ENCODE data around the gene CPNE2. TPM values are rescaled to one million over a fixed set of nuclear protein-coding genes. Genes with fewer than 3 reads are reported as not detected.
"Not testable (repeated sequence)": the region's sequence is repeated elsewhere in the genome, so short reads cannot be mapped to it uniquely, and the experiment has no call there.

CPNE2 gene
- total RNA-seq, 2 donors from 2014 or later, result 26.7 to 28.4 TPM

- intact Hi-C loops (cut with DNase I), result loop anchor here in 1 of 2 donors (10.0 kb wide), 1 partner anchor 62 kb away; no protein-coding TSS in a partner anchor
- no peak for DNase-seq (ENCODE audit: low spot score)
Measured at GRCh38 chr16:57092786-57093411, 516 bp downstream of the CPNE2 start.

GRCh38 chr16:57093666-57094564 lies 1.5 kb downstream of the CPNE2 start:
- intact Hi-C loops (cut with DNase I), result loop anchor here in 1 of 2 donors (10.0 kb wide), 1 partner anchor 61 kb away; no protein-coding TSS in a partner anchor

GRCh38 chr16:57094911-57095310 lies 2.5 kb downstream of the CPNE2 start:
- DNase-seq (ENCODE audit: low spot score), result no peak
- intact Hi-C loops (cut with DNase I), result loop anchor here in 1 of 2 donors (10.0 kb wide), 1 partner anchor 60 kb away; no protein-coding TSS in a partner anchor

More at GRCh38 chr16:57093666-57094564, 1.5 kb downstream of the CPNE2 start:
- no peak for DNase-seq (ENCODE audit: low spot score)

- no peak for DNase-seq (ENCODE audit: low spot score)
- intact Hi-C loops (cut with DNase I), result loop anchor here in 1 of 2 donors (10.0 kb wide), 1 partner anchor 59 kb away; no protein-coding TSS in a partner anchor
Measured at GRCh38 chr16:57096192-57096591, 3.8 kb downstream of the CPNE2 start.

GRCh38 chr16:57096793-57097192 lies 4.4 kb downstream of the CPNE2 start:
- DNase-seq (ENCODE audit: low spot score), result no peak
- intact Hi-C loops (cut with DNase I), result loop anchor here in 1 of 2 donors (10.0 kb wide), 1 partner anchor 58 kb away; no protein-coding TSS in a partner anchor

DNA sequence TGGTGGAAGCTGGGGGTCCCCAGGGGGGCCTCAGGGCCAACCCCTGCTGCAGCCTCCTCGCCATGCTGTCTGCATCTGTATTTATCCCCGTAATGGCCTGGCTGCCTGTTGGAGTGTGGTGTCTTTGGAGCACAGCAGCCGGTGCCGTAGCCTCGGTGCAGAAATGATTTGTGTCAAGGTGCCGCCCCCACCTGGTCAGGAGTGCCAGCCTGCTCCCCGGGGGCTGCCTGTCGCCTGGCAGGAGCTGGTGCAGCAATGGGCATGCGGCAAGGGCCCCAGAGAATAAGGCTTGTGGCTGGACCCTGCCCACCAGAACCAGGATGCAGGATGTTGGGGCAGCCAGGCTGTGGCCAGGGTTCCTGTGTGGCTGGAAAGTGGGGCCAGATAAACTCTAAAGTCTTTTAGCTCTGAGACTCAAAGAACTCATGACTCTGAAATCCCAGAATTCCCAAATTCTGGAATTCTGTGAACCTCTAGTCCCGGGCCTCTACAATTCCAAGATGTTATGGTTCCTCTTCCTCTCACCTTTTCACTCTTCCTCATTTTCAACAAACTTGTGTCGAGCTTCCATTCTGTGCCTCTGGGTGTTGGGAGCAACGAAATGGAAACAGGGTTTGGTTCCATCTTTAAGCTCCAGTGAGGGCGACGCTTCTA lies 5.9 kb downstream of the CPNE2 start:
- no peak for DNase-seq (ENCODE audit: low spot score)
- intact Hi-C loops (cut with DNase I), result loop anchor here in 1 of 2 donors (10.0 kb wide), 1 partner anchor 56 kb away; no protein-coding TSS in a partner anchor

- intact Hi-C loops (cut with DNase I), result loop anchor here in 1 of 2 donors (10.0 kb wide), 1 partner anchor 55 kb away; no protein-coding TSS in a partner anchor
- DNase-seq (ENCODE audit: low spot score), result not testable (repeated sequence)
Measured at GRCh38 chr16:57099965-57100364, 7.6 kb downstream of the CPNE2 start.

DNA sequence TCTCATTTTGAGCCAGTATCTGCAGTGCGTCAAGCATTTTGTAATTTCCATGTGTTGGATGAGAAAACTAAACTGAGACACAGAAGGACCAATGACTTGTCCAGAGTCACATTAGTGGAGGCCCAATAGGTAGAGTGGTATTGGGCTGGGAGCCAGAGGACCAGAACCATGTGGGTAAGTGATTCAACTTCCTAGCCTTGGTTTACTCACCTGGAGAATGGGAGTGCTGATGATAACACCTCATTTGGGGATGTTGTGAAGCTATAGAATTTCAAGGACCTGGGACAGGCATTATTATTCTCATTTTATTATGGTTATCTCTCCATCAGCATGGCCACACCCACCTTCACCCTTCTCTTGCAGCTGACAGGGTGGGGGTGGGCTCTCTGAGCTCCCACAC lies 8.1 kb downstream of the CPNE2 start:
- DNase-seq (ENCODE audit: low spot score), result no peak
- intact Hi-C loops (cut with DNase I), result no loop called here

DNA sequence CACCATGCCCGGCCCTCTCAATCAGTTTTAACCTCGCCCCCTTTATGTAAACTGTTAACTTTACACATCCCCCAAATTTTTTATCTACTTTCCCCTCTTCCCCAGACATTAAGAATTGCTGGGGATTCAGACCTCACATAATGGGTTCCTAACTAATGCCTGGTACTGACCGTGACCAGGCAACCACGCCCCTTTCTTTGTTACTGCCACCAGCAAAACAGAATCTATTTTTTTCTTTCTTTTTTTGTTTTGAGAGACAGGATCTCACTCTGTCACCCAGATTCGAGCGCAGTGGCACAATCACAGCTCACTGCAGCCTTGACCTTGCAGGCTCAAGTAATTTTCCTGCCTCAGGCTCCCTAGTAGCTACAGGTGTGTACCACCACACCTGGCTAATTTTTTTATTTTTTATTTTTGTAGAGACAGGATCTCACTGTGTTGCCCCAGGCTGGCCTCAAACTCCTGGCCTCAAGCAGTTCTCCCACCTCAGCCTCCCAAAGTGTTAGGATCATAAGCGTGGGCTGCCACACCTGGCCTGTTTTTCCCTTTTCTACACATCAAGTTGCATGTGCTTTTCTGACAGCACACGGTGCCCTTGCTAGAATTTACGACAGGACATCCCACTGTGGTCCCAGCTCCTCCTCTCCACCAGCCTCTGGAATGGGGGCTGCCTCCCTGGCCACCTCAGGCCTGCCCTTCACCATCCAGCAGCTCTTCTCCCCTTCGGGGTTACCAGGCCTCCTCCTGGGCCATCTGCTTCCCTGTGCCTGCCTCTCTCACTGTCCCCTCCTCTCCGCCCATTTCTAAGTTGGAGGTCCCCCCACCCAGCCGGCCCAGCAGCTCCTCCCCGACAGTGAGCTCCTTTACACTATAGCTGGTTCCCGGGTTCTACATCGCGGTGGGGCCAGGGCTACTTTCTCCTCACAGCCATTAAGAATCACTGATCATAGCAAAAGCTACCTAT lies 10.8 kb downstream of the CPNE2 start:
- DNase-seq (ENCODE audit: low spot score), result no peak
- intact Hi-C loops (cut with DNase I), result no loop called here

DNA sequence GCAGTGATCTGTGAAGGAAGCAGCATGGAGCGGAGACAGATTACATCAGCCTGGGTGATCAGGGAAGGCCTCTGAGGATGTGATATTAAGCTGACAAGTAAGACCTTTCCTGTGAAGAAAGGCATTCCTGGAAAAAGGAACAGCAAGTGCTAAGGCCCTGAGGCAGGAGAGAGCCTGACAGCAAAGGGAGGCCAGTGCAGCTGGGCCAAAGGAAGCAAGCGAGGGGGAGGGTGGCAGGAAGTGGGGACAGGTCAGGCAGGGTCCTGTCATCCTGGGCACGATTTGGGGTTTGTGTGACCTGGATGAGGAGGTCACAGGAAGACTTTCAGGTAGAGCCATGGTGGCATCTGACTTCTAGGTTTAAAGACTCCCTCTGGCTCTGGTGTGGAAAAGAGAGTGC lies 12.3 kb downstream of the CPNE2 start:
- no peak for DNase-seq (ENCODE audit: low spot score)
- intact Hi-C loops (cut with DNase I), result no loop called here

GRCh38 chr16:57105184-57105583 lies 12.8 kb downstream of the CPNE2 start:
- DNase-seq (ENCODE audit: low spot score), result no peak
- intact Hi-C loops (cut with DNase I), result no loop called here

- intact Hi-C loops (cut with DNase I), result no loop called here
Measured at GRCh38 chr16:57106767-57107166, 14.4 kb downstream of the CPNE2 start.

GRCh38 chr16:57107321-57107922 lies 15.0 kb downstream of the CPNE2 start:
- intact Hi-C loops (cut with DNase I), result no loop called here
- DNase-seq (ENCODE audit: low spot score), result no peak

More at GRCh38 chr16:57106767-57107166, 14.4 kb downstream of the CPNE2 start:
- no peak for DNase-seq (ENCODE audit: low spot score)

DNA sequence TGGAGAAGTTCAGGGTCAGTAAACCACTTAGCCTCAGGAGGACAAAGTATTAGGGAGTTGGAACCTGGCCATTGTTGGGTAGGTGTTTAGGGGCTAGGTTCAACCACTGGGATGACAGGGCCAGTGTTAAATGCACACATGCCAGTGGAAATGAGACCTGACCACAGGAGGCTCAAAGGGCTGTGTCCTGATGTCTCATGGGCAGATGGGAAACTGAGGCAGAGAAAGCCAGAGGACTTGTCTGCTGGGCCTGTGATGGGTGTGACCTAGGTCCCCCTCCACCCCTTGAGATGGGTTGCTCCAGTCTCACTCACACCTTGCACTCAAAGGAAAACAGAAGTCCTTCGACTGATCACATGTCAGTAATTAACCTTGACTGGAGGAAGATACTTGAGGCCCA lies 16.0 kb downstream of the CPNE2 start:
- intact Hi-C loops (cut with DNase I), result no loop called here
- DNase-seq (ENCODE audit: low spot score), result no peak

- DNase-seq (ENCODE audit: low spot score); intact Hi-C loops (cut with DNase I): not testable (repeated sequence)
Measured at GRCh38 chr16:57109259-57110105, 17.1 kb downstream of the CPNE2 start.

DNA sequence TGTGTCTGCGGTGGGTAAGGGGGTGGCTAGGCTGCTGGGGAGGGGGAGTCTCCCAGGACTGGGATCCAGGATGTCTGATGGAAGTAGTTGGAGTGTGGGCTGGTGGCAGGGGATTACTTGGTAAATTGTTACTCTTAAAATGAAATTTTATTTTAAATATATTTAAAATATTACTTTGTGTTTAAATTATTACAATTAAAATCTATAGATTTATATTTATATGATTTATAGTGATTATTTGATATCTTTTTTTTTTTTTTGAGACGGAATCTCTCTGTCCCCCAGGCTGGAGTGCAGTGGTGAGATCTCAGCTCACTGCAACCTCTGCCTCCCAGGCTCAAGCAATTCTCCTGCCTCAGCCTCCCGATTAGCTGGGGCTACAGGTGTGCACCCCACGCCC lies 18.6 kb downstream of the CPNE2 start:
- intact Hi-C loops (cut with DNase I), result no loop called here

DNA sequence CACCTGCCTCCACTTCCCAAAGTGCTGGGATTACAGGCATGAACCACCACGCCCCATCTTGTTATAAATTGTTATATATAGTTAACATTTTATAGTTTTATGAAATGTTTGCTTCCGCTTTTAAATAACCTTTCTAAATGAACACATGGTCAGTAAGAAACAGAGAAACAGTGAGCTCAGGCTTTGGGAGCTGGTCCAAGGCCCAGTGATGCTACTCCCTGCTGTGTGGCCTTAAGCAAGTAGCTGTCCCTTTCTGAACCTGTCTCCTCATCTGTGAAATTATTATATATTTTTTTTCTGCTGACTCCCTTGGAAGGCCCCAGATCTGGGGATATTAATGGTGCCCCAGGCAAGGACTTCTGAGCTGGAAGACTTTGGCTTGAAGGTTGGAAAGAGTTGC lies 19.0 kb downstream of the CPNE2 start:
- intact Hi-C loops (cut with DNase I), result no loop called here
- DNase-seq (ENCODE audit: low spot score), result no peak

More for the DNA sequence above, 18.6 kb downstream of the CPNE2 start:
- DNase-seq (ENCODE audit: low spot score), result no peak

All from posterior vena cava (tissue), 2 donors.